NCI-H1092 (cell line): ENCODE measurements around the gene CHRNG.

ENCODE experiments used
- DNase-seq: peaks from one replicate; lab custom pipeline; 2025; lab: John Stamatoyannopoulos, UW

The CHRNG gene

DNA sequence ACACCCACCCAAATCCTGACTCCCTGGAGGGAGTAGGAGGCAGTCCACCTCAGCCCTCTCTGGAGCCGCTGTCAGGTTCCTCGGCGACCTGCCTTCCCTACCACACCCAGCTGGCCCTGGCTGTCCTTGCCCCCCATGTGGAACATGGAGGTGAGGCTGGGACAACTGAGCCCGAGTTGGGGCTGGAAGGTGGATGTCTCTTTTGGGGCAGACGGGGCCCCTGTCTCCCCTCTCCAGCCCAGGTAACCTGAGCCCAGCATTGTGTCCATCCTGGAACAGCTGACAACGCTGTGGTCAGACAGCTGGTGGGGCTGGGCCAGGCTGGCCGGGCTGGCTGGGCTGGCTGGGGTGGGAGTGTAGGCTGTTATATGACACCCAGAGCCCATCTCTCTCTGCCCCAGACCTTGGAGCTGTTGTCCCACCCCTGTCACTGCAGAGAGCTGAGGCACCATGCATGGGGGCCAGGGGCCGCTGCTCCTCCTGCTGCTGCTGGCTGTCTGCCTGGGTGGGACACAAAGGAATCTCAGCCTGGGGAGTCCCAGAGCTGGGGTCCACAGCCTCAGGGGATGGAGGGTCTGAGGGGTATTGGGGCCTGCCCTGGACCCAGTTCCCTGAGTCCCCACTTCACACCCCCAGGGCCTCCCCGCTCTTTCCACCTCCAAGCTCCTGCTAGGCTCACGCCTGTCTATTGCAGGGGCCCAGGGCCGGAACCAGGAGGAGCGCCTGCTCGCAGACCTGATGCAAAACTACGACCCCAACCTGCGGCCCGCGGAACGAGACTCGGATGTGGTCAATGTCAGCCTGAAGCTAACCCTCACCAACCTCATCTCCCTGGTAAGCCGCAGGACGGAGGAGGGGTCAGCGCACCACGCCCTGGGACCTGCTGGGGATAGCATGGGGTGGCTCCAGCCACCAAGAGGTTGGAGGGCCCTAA lies at the start of gene CHRNG:
CHRNG (plus strand) TSS at position 395 of the 934 bp plus-strand sequence; CDS start at position 451, 56 bp downstream.
- no peak for DNase-seq

- no peak for DNase-seq
Measured at GRCh38 chr2:232490221-232491138, 49.0 kb upstream of the CHRNG start.

DNA sequence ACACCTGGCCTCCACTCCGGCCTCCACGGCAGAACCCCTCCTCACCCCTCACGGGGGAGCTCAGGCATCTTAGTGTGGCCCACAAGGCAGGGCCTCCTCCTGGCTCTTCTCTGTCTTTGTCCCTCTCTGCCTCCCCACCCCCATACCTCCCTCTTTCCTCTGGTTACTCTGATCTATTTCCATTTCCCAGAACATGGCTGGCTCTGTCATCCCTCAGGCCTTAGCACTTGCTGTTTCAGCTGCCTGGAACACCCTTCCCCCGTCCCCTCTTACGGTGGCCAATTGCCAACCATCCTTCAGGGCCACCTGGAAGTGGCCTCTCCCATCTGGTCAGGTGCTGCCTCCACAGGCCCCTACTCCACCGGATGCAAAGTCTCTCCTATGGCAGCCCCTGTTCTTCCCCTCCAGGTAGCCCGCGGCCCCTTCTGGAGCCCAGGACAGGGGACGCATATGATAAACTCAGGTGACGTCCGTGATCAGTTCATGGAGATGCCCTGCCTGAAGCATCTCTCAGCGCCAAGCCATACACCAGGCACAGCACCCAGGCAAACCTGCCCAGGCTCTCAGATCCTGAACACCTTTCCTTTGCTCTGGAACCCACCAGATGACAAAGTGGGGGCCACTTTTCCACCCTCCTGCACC lies 48.2 kb upstream of the CHRNG start:
- no peak for DNase-seq

GRCh38 chr2:232492236-232492848 lies 47.1 kb upstream of the CHRNG start:
- DNase-seq = no peak

GRCh38 chr2:232492963-232493700 lies 46.4 kb upstream of the CHRNG start:
- no peak for DNase-seq

GRCh38 chr2:232493701-232494474 lies 45.6 kb upstream of the CHRNG start:
- no peak for DNase-seq

GRCh38 chr2:232494542-232494941 lies 45.0 kb upstream of the CHRNG start:
- DNase-seq = no peak

GRCh38 chr2:232495292-232495691 lies 44.2 kb upstream of the CHRNG start:
- no peak for DNase-seq

GRCh38 chr2:232496501-232497270 lies 42.8 kb upstream of the CHRNG start:
- DNase-seq = no peak

- DNase-seq = no peak
Measured at GRCh38 chr2:232497348-232497747, 42.1 kb upstream of the CHRNG start.

DNA sequence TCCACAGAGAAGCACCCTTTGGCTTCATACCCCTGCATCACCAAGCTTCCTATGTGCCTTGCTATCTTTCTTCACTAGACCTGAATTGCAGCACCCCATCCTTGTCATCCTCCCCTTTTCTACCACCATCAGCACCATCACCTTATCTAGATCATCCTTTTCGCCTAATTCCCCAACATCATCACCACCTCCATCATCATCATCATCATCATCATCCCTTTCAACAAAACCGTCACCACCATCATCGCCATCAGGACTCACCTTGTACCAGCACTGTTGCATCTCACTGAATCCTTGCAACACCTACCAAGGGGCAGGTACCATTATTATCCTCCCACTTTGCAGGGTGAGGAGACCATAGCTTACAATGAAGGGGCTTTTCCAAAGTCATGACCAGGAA lies 41.0 kb upstream of the CHRNG start:
- DNase-seq = no peak

DNA sequence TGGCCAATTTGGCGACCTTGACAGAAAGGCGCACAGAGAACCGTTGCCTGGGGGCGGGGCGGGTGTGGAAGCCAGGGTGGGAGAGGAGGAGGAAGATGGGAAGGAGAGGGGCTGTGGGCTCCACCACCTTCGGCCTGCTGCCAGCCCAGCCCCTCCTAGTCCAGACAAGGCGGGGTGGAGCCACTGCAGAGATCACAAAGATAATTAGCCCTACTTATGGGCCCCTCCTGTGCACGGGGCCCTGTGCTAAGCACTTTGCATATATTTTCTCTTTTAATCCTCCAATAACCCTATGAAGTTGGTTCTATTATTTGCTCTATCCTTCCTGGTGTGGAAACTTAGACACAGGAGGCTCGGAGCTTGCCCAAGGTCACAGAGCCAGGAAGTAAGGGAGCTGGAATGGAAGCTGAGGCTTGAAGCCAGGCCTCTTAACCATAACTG lies 38.1 kb upstream of the CHRNG start:
- no peak for DNase-seq

DNA sequence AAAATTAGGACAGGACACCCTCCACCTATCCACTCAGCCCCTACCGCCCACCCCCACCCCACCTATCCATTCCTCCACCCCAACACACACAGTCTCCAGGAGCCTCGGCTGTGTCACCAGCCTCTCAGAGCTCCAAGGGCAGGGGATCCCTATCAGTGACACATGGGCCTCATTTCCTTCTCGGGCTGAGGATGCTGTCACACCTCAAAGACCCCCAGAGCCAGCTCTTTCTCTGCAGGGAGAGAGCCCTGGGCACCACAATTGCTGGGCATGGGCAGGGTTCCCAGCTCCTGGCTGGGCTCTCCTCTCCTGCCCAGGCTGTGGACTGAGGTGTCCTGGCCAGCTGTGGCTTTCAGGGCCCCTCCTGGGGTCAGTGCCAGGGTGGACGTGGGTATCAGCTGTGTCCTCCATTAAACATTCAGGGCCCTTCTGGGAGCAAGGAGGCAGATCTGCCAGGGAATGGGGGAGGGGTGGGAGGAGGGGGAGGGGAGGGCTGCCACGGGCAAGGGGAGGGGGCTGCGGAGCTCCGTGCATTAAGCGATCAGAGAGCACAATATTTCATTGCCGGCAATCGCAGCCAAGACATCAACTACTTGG lies 37.6 kb upstream of the CHRNG start:
- no peak for DNase-seq

DNA sequence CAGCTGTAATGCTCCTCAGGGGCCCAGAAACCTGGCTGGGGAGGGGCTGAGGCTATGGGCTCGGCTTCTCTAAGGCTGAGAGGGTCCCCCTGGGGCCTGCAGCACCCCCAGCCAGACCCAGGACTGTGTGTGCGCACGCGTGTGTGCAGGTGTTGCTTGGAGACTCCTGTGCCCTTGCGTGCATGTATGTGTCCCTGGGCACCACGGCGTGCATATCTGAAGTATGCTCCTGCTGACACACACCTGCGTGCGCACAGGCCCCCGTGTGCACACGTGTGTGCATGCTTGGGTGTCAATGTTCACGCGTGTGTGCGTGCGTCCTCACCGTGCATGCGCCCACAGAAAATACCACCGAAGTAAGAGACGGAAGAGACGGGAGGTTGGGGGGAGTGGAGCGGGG lies 37.0 kb upstream of the CHRNG start:
- no peak for DNase-seq

DNA sequence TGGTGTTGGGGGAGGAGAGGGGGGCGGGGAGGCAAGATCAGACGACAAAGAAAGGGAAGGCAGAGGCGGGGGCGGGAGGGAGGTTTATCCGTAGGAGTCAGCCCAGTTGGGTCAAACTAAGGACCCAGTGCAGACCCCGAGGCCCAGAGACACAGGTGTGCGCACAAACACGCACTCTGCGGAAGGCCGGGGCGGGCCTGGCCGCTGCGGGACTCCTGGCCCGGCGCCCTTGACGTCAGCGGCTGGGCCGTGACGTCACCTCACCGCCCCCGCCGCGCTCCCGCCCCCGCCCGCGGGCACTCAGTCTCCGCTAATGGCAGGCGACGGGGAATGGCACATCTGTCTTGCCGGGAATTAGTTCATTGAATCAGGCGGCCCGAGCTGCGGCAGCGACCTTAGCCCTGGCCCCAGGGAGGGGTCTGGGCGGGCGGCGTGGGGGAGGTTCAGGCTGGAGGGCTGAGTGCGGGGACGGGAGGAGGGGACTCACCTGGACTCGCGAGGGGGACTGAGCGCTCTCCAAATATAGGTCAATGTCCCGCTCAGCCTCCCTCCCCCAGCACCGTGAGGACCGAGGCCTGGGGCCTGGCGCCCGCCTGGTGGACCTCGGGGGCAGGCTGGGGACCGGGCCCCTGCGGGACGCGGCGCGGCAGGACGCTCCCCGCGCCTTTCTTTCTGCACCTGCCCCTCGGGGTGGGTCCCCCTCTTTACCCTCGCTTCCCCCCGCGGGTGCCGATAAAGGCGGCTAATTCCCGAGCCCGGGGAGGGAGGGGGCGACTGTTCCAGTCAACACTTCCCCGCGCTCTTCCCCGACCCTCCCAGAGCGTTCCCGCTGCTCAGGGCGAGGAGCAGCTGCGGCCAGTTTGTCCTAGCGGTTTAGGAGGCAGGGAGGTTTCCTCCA lies 36.3 kb upstream of the CHRNG start:
- no peak for DNase-seq

DNA sequence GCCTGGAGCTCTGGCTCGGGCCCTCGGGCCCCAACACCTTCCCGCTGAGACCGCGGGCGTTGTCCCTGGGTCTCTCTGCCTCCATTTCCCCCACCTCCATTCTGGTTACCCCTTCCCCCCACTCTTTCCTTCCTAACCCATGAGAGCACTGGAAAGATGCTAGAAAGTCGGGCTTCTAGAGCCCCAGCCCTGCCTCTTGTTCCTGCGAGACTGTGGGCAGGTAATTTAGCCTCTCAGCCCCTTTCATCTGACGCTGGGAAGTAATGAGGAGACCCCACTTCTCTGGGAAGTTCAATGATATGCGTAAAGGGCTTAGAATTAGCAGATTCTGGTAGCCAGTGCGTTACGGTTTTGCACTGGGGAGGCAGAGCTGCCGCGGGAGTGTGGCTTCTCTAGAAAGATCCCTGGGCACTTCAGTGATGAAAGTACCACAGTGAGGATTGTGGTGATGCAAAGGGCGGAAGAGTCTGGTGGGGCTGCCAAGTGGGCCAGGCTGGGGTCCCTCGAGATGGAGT lies 35.6 kb upstream of the CHRNG start:
- DNase-seq = no peak

DNA sequence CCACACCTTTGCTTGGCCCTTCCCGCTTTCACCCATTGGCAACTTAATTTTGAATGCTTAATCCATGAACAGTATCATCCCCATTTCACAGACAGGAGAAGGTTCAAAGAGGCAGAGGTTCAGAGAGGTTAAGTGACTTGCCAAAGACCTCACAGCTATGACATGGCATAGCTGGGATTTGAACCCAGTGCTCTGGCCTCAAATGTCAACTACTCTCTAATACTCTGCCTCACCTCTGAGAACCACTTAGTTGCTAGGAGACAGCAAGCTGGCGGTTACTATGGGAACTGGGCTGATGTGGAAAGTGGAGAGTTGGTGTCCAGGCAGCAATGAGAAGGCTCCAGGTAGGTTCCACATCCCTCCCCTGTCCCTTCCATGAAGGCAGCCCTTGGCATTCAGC lies 35.1 kb upstream of the CHRNG start:
- no peak for DNase-seq

- no peak for DNase-seq
Measured at GRCh38 chr2:232505856-232506255, 33.6 kb upstream of the CHRNG start.
